ACC112 (cell line): Measurements from ENCODE around the gene PTCH2.
"Not testable (repeated sequence)": the region's sequence is repeated elsewhere in the genome, so short reads cannot be mapped to it uniquely, and the experiment has no call there.

Experiments
- H2AFZ ChIP-seq: fragments of 200-600 bp; sonication (generic); one replicate; pipeline ENCODE4 v1.6.0; 2017; ENCODE audit warnings: antibody characterized with exemption, low read length; ENCODE audit not compliant: unreplicated experiment
- H3K27ac ChIP-seq: fragments of 200-600 bp; sonication (generic); 2 replicates; pipeline ENCODE4 v1.5.1; 2014; ENCODE audit warnings: low read depth, mild to moderate bottlenecking, antibody characterized with exemption, low read length, moderate library complexity
- H3K27me3 ChIP-seq: fragments of 200-600 bp; sonication (generic); 2 replicates; pipeline ENCODE4 v1.6.1; 2014; ENCODE audit warnings: mild to moderate bottlenecking, antibody characterized with exemption, low read length, moderate library complexity, mixed read lengths; ENCODE audit not compliant: insufficient read depth
- H3K36me3 ChIP-seq: fragments of 200-600 bp; sonication (generic); 2 replicates; pipeline ENCODE4 v1.6.1; 2016; ENCODE audit warnings: mild to moderate bottlenecking, antibody characterized with exemption, low read length, moderate library complexity, mixed read lengths; ENCODE audit not compliant: insufficient read depth
- H3K4me1 ChIP-seq: fragments of 200-600 bp; sonication (generic); one replicate; pipeline ENCODE4 v1.6.1; 2016; ENCODE audit warnings: low read length, mixed read lengths; ENCODE audit not compliant: insufficient read depth, unreplicated experiment, control insufficient read depth
- H3K4me3 ChIP-seq: fragments of 200-600 bp; sonication (generic); 2 replicates; pipeline ENCODE4 v1.5.1; 2014; ENCODE audit warnings: mild to moderate bottlenecking, low read depth, low read length
- H3K79me2 ChIP-seq: fragments of 200-600 bp; sonication (generic); one replicate; pipeline ENCODE4 v1.6.0; 2016; ENCODE audit warnings: low read length; ENCODE audit not compliant: control insufficient read depth, unreplicated experiment, insufficient read depth

Gene PTCH2

DNA sequence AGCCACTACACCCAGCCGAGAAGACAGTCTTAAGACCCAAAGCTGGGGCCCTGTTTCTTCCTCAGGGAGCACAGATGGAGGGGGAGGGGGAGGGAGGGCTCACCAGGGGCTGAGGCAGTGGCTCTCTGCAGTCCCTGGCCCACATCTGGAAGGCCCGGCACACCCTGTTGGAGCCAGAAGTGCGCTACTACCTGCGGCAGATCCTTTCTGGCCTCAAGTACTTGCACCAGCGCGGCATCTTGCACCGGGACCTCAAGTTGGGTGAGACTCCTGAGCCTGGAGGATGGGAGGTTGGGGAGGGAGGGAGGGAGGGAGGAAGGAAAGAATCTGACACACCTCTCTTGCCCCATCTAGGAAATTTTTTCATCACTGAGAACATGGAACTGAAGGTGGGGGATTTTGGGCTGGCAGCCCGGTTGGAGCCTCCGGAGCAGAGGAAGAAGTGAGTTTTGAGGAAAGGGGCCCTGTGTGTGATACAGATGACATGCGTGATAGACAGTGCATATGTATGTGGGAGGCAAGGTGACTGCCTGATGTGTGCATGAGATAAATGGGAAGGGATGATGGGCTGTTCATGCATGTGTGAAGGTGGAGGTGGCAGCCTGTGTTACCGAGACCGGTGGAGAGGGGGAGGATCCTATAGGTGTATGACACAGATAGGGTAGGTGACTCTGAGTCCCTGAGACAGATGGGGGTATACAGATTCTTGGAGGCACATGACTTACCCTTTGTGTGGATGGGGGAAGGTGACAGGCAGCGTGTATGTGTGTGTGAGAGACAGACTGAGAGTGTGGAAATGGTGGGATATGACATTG is 41.4 kb downstream of the PTCH2 start:
- no peaks in the 10 kb centered on the region for H3K27me3 ChIP-seq
- H3K4me3 ChIP-seq, result peak overlapping the region; percentile 95
- H3K79me2 ChIP-seq, result peaks cover 33% of the 10 kb centered on the region
- H3K36me3 ChIP-seq, result peaks cover 24% of the 10 kb centered on the region; the same call in 1 of the 2 replicates
- peak overlapping the region; percentile 53; the same call in 1 of the 2 replicates for H3K27ac ChIP-seq
- H3K4me1 ChIP-seq, result peaks cover 42% of the 10 kb centered on the region
- no peak overlapping the region for H2AFZ ChIP-seq

DNA sequence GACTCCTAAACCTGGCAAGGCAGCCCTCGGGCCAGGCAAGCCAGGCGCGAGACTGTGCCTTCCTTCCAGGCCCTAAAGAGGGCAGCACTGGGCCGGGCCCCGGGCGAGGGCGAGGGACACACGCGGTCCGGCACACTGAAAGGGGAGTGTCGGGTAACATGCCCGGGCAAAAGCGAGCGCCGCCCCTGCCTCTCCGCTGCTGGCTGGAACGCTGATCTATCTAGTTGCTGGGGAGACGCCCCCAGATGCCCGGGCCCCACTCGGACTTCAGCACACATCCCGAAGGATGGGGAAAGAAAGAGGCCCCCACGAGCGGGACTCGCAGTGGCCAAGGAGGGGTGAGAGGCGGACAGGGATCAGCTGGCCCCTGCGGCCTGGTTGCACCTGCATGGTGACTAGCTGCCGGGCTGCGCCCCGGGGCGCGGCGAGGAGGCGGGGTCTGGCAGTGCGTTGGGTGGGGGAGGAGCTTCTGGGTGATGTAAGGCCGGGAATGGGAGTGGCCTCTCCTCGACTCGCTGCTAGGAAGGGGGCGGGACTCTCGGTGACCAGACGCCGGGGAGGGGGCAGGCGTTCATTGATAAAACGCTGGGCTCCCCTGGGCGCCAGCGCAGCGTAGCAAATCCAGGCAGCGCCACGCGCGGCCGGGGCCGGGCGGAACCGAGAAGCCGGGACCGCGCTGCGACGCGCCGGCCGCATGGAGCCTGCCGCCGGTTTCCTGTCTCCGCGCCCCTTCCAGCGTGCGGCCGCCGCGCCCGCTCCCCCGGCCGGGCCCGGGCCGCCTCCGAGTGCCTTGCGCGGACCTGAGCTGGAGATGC is 43.1 kb downstream of the PTCH2 start, which contains the start of gene PLK3:
PLK3 (plus strand) TSS at position 608 of the 815 bp plus-strand sequence; CDS start at position 695, 87 bp downstream.
- H3K27ac ChIP-seq, result peak within 1 kb of the TSS; percentile 64
- H2AFZ ChIP-seq, result peak within 1 kb of the TSS; percentile 81
- H3K79me2 ChIP-seq, result peaks cover 33% of the 10 kb centered on the region
- peak within 1 kb of the TSS; percentile 95 for H3K4me3 ChIP-seq
- peaks cover 13% of the 10 kb centered on the region; the same call in 1 of the 2 replicates for H3K36me3 ChIP-seq
- H3K27me3 ChIP-seq, result no peaks in the 10 kb centered on the region
- peaks cover 27% of the 10 kb centered on the region for H3K4me1 ChIP-seq

DNA sequence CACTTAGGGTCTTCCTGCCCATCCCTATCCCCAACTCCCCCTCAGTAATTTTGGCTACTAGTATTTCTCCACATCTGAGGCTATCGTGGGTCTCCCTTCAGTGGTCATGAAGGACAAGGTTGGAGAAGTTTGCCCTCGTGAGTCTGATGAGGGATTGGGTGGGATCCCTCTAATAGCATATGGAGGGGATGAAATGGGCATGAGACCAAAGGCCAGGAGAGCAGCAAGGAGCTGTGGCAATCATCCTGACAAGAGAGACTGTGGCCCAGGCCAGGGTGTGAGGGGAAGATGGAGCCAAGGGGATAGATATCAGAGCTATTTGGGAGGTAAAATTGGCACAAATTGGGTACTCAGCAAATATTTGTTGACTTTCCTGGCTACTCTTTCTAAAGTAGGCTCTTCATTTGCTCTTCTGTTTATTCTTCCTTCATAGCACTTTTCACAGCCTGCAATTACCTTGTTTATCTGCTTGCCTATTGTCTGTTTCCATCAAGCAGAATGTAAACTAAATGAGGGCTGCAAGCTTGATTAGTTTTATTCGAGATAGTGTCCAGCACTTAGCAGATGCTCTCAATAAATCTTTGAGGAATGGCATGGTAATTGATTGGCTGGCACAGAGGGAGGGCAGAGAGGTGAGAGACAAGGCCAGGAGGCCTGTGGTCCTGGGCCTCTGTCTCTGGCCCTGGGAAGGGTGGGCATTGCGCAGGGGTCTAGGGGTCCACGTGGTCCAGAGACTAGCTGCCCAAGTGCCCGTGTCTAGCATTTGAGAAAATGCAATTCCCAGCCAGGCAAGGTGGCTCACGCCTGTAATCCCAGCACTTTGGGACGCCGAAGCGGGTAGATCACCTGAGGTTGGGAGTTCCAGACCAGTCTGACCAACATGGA is 44.3 kb downstream of the PTCH2 start:
- no peak overlapping the region for H3K4me3 ChIP-seq
- H2AFZ ChIP-seq, result no peak overlapping the region
- no peaks in the 10 kb centered on the region for H3K27me3 ChIP-seq
- peaks cover 7% of the 10 kb centered on the region; the same call in 1 of the 2 replicates for H3K36me3 ChIP-seq
- H3K27ac ChIP-seq, result no peak overlapping the region; the same call in 1 of the 2 replicates
- peaks cover 25% of the 10 kb centered on the region for H3K4me1 ChIP-seq
- peaks cover 33% of the 10 kb centered on the region for H3K79me2 ChIP-seq

DNA sequence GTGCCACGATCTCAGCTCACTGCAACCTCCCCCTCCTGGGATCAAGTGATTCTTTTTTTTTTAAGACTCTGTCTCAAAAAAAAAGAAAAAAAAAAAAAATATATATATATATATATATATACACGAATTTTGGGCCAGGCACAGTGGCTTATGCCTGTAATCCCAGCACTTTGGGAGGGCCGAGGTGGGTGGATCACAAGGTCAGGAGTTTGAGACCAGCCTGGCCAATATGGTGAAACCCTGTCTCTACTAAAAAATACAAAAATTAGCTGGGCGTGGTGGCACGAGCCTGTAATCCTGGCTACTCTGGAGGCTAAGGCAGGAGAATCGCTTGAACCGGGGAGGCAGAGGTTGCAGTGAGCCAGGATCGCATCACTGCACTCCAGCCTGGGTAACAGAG is 45.2 kb downstream of the PTCH2 start:
- H3K79me2 ChIP-seq, result peaks cover 25% of the 10 kb centered on the region
- not testable (repeated sequence) for H3K36me3 ChIP-seq, H3K27me3 ChIP-seq, H2AFZ ChIP-seq, H3K27ac ChIP-seq, H3K4me3 ChIP-seq
- peaks cover 17% of the 10 kb centered on the region for H3K4me1 ChIP-seq

DNA sequence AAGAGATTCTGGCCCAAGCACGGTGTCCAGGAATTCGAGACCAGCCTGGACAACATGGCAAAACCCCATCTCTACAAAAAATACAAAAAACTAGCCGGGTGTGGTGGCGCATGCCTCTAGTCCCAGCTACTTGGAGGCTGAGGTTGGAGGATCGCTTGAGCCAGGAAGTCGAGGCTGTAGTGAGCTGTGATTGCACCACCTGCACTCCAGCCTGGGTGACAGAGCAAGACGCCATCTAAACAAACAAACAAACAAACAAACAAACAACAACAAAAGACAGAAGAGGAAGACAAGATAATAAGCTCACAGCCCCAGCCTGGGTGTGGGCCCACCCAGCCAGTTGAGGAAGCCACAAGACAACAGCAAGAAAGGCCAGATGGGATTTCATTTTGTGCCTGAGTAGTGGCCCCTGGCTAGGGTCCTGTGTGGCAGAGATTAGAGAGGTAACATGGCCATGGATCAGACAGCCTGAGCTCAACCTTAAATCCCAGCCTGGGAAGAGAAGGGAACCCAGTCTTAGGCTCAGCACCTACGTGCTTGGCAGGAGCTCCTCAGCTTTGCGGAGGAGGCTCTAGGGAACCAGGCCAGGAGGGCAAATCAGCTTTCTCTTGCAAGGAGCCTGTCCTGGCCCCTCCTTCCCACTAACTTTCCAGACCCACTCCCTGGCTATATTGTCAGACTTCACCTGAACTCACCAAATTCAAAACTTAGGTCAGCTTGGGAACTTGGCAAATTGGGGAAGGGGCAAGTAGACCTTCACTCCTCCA is 50.1 kb downstream of the PTCH2 start:
- H3K36me3 ChIP-seq, result no peaks in the 10 kb centered on the region
- no peak overlapping the region for H3K27ac ChIP-seq
- no peaks in the 10 kb centered on the region for H3K79me2 ChIP-seq
- no peak overlapping the region for H2AFZ ChIP-seq
- no peaks in the 10 kb centered on the region for H3K4me1 ChIP-seq
- H3K27me3 ChIP-seq, result no peaks in the 10 kb centered on the region
- no peak overlapping the region for H3K4me3 ChIP-seq

DNA sequence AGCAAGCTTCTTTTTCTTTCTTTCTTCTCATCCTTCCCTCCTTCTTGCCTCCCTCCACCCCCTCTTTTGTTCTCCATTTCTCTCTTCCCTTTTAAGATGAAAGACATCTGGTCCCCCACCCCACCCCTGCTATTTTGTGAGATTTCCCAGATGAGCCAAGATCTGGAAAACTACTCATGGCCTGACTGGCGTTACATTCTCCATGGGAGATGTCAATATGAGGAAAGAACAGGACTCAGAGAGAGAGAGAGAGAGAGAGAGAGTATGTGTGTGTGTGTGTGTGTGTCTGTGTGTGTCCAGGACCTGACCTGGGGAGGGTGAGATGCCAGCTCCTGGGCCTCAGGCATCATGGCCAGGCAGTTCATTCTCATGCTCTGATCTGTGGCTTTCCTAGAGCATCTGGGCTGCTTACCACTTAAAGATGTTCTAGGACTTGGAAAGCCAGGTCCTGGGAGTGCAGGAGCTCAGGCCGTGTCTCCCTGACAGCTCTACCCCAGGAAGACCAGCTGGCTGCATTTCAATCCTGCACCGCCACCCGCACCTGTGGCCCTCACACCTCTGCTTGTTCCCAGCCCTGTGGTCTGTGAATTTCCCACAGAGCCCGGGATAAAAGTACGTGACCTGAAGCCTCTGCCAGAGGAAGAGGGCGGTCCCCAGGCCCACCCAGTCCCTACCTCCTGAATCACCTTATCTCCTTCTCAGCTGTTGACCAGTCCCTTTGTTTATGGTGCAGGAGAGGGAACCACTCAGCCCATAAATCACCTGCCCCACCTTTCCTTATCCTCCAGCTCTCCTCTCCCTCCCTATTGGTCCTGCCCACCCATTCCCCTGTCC is 51.9 kb downstream of the PTCH2 start:
- no peaks in the 10 kb centered on the region for H3K27me3 ChIP-seq
- no peaks in the 10 kb centered on the region for H3K36me3 ChIP-seq
- H3K4me1 ChIP-seq, result no peaks in the 10 kb centered on the region
- H3K4me3 ChIP-seq, result no peak overlapping the region
- no peaks in the 10 kb centered on the region for H3K79me2 ChIP-seq
- no peak overlapping the region for H2AFZ ChIP-seq
- no peak overlapping the region for H3K27ac ChIP-seq

DNA sequence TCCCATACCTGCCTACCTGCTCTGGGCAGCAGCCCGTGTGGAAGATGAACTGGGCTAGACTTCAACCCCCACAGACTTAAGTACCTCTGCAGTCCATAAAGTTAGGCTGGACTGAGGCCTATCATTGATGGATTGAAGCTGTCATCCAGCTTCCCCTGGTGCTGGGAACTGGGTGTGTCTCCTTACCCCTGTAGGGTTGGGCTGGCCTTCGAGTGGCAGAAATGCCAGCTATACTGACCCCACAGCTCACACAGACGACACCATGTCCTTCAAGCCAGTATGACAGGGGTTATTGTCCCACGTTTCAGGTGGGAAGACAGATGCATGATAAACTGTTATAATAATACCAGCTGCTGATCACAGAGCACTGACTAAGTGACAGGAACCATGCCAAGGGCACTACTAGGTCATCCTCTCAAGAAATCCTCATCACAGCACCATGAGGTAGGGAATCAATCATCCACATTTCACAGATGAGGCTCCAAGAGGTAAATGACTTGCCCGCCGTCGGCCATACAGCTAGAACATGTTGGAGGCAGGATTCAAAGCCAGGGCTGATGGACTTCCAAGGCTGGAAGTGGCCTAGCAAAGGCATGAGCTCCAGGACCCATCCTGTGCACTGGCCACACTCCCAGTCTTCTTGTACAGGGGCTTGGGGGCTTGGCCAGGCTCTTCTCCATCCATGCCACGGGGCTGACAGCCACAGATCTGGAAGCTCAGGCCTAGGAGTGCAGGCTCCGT is 54.8 kb downstream of the PTCH2 start, which contains the start of gene BEST4:
BEST4 (minus strand) TSS at position 51 of the 741 bp plus-strand sequence. CDS start 465 bp downstream, outside the sequence.
- Histone ChIP-seq H3K27me3 (no peaks in the 10 kb centered on the region), H3K79me2 (no peaks in the 10 kb centered on the region), H3K27ac (no peak within 1 kb of the TSS), H3K36me3 (no peaks in the 10 kb centered on the region), H2AFZ (no peak within 1 kb of the TSS), H3K4me1 (peaks cover 12% of the 10 kb centered on the region), H3K4me3 (no peak within 1 kb of the TSS)

DNA sequence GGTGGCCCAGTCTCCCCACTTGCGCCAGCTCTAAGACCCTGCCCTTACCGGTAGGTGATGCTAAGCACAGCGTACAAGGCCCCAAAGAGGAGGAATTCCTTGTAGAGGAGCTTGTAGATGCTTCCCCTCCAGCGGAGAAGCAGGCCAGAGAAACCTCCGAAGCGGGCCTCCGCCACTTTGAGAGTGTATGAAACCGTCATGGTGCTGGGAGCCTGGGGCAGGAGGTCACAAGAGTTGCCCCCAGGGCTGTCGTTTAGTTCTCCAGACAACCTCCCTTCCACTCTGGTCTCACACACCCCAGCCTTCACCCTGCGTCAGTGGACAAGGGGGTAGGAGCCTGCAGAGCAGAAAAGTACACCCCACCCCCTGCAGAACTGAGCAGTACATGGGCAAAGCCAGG is 55.5 kb downstream of the PTCH2 start:
- H3K27me3 ChIP-seq, result no peaks in the 10 kb centered on the region
- no peak overlapping the region for H2AFZ ChIP-seq

More for the DNA sequence above, 55.5 kb downstream of the PTCH2 start:
- Histone ChIP-seq H3K27ac (no peak overlapping the region), H3K4me1 (peaks cover 12% of the 10 kb centered on the region), H3K4me3 (no peak overlapping the region), H3K79me2 (no peaks in the 10 kb centered on the region), H3K36me3 (no peaks in the 10 kb centered on the region)
